HL-60 (cell line): ENCODE data around the gene ARRB1.

ENCODE experiments used
- DNase-seq, 2 experiments: peaks; one replicate each; pipeline ENCODE4 v3.0.0-alpha.2; 2010 to 2020; ENCODE audit warnings: low read depth in 1 of 2, low spot score in 1 of 2
- H3K27ac ChIP-seq: fragments of 250-450 bp; sonication (Bioruptor Pico); replicated peaks from 2 replicates; pipeline ENCODE4 v1.5.1; 2020; ENCODE audit warnings: mild to moderate bottlenecking, moderate library complexity
- H3K27me3 ChIP-seq: fragments of 250-450 bp; sonication (Bioruptor Pico); 2 replicates; pipeline ENCODE4 v1.5.1; 2021; ENCODE audit warnings: mild to moderate bottlenecking, moderate library complexity; ENCODE audit not compliant: insufficient read depth, poor library complexity, severe bottlenecking
- H3K4me3 ChIP-seq: replicated peaks from 2 replicates; pipeline ENCODE4 v1.5.1; 2011; ENCODE audit warnings: mild to moderate bottlenecking, control low read depth, low read length; ENCODE audit not compliant: insufficient read depth
- GABPA ChIP-seq: IDR thresholded peaks from 2 replicates; pipeline ENCODE4 v1.6.1; 2012; ENCODE audit warnings: low read depth
- POLR2AphosphoS5 ChIP-seq: IDR thresholded peaks from 2 replicates; pipeline ENCODE4 v1.6.1; 2012; ENCODE audit warnings: low read depth
- REST ChIP-seq: IDR thresholded peaks from 2 replicates; pipeline ENCODE4 v1.6.1; 2012; ENCODE audit warnings: low read depth; ENCODE audit not compliant: insufficient replicate concordance
- SPI1 ChIP-seq: IDR thresholded peaks from 2 replicates; pipeline ENCODE4 v1.6.1; 2012; ENCODE audit warnings: low read depth, mild to moderate bottlenecking, borderline replicate concordance
- TF ChIP-seq, protein P1 (sequence below): IDR thresholded peaks from one replicate; pipeline ENCODE4 v1.5.1; 2011; ENCODE audit warnings: low read length, control low read depth, inconsistent platforms; ENCODE audit not compliant: insufficient read depth

ARRB1 gene

GRCh38 chr11:75289511-75289760, 62.0 kb downstream of the ARRB1 start:
- TF ChIP-seq POLR2AphosphoS5, result no peak
- no peak for TF ChIP-seq REST
- no peak for TF ChIP-seq SPI1
- no peak for TF ChIP-seq GABPA
- TF ChIP-seq, protein P1, sequence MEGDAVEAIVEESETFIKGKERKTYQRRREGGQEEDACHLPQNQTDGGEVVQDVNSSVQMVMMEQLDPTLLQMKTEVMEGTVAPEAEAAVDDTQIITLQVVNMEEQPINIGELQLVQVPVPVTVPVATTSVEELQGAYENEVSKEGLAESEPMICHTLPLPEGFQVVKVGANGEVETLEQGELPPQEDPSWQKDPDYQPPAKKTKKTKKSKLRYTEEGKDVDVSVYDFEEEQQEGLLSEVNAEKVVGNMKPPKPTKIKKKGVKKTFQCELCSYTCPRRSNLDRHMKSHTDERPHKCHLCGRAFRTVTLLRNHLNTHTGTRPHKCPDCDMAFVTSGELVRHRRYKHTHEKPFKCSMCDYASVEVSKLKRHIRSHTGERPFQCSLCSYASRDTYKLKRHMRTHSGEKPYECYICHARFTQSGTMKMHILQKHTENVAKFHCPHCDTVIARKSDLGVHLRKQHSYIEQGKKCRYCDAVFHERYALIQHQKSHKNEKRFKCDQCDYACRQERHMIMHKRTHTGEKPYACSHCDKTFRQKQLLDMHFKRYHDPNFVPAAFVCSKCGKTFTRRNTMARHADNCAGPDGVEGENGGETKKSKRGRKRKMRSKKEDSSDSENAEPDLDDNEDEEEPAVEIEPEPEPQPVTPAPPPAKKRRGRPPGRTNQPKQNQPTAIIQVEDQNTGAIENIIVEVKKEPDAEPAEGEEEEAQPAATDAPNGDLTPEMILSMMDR, result no peak
- Histone ChIP-seq H3K27me3 (no peaks in the 10 kb centered on the region), H3K4me3 (no peak overlapping the region), H3K27ac (no peak overlapping the region)
- no peak for DNase-seq

DNA sequence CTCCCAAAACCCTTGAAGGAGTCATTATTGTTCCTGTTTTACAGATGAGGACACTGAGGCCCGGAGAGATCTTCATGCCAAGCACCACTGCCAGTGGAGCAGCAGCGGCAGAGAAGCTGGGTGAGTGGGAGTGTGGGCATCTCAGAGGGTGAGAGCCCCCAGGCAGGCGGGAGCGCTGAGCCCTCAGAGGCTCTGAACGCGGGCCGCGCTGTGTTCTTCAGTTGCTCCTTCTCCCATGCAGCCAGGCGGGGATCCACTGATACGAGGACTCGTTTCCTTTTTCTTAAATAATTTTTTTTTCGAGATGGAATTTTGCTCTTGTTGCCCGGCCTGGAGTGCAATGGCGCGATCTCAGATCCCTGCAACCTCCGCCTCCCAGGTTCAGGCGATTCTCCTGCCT, 63.9 kb downstream of the ARRB1 start:
- TF ChIP-seq POLR2AphosphoS5 (no peak), REST (no peak), GABPA (no peak), SPI1 (no peak)
- TF ChIP-seq, protein P1, result no peak
- H3K27me3 ChIP-seq, result no peaks in the 10 kb centered on the region
- DNase-seq, result no peak
- H3K4me3 ChIP-seq, result no peak overlapping the region
- no peak overlapping the region for H3K27ac ChIP-seq

DNA sequence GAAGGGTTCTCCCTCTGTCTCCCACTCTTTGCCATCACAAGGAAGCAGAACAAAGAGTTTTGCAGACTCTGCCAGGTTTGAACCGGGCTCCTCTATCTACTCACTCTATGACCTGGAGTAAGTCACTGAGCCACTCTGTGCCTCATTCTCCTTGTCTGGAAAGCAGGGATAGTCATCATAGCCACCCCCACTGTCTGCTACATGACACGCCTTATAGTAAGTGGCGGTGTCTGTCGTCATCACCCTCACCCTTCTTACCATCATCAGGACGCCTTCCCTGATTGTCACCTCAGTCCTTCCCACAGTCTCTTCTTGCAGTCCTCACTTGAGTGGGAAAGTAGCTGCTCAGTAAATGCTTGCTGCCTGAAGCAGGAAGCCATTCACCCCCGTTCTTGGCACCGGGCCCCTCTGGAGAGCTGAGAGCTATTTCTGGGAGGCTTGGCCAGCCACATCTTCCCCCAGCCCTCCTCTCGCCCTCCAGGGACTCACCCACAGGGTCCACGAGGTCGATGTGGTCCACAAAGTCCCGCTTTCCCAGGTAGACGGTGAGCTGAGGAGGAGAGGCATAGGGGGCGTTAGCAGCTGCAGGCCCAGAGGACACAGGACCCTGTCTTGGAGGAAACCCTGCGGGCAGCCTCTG, 64.5 kb downstream of the ARRB1 start:
- Histone ChIP-seq H3K27me3 (no peaks in the 10 kb centered on the region), H3K27ac (no peak overlapping the region), H3K4me3 (no peak overlapping the region)
- DNase-seq, result no peak
- TF ChIP-seq SPI1, result no peak
- TF ChIP-seq, protein P1, result no peak
- TF ChIP-seq GABPA, result no peak

GRCh38 chr11:75285776-75286360, 65.6 kb downstream of the ARRB1 start:
- Histone ChIP-seq H3K27me3 (no peaks in the 10 kb centered on the region), H3K4me3 (no peak overlapping the region), H3K27ac (no peak overlapping the region)
- TF ChIP-seq REST (no peak), GABPA (no peak), SPI1 (no peak)
- TF ChIP-seq, protein P1, result no peak
- DNase-seq, result no peak
